EH (cell line): ENCODE results near the gene FGF1.

Experiments used
- DNase-seq: peaks from one replicate; pipeline ENCODE4 v3.0.0-alpha.2; 2015; ENCODE audit warnings: low read depth

The FGF1 gene

GRCh38 chr5:142611154-142611553, 74.7 kb downstream of the FGF1 start:
- peak; percentile 68 for DNase-seq

- DNase-seq: no peak
Observed at GRCh38 chr5:142610176-142611001, 75.5 kb downstream of the FGF1 start.

GRCh38 chr5:142609142-142609541, 76.7 kb downstream of the FGF1 start:
- no peak for DNase-seq

GRCh38 chr5:142608081-142608480, 77.8 kb downstream of the FGF1 start:
- no peak for DNase-seq

GRCh38 chr5:142605611-142606010, 80.3 kb downstream of the FGF1 start:
- DNase-seq: no peak

- no peak for DNase-seq
Observed at GRCh38 chr5:142602720-142603245, 83.1 kb downstream of the FGF1 start.

GRCh38 chr5:142601432-142601831, 84.5 kb downstream of the FGF1 start:
- peak; percentile 23 for DNase-seq

GRCh38 chr5:142600611-142601358, 85.1 kb downstream of the FGF1 start:
- DNase-seq: peak; percentile 94

- peak; percentile 57 for DNase-seq
Observed at GRCh38 chr5:142600092-142600491, 85.8 kb downstream of the FGF1 start.

- no peak for DNase-seq
Observed at GRCh38 chr5:142598338-142598700, 87.6 kb downstream of the FGF1 start.

- peak; percentile 83 for DNase-seq
Observed at GRCh38 chr5:142597546-142598337, 88.1 kb downstream of the FGF1 start.

GRCh38 chr5:142597025-142597424, 88.9 kb downstream of the FGF1 start:
- no peak for DNase-seq

GRCh38 chr5:142592365-142592764, 93.5 kb downstream of the FGF1 start:
- no peak for DNase-seq

- DNase-seq: peak; percentile 64
Observed at GRCh38 chr5:142590451-142591231, 95.2 kb downstream of the FGF1 start.

- no peak for DNase-seq
Observed at GRCh38 chr5:142589720-142590119, 96.2 kb downstream of the FGF1 start.

- peak; percentile 62 for DNase-seq
Observed at GRCh38 chr5:142587354-142587965, 98.4 kb downstream of the FGF1 start.

GRCh38 chr5:142586552-142586951, 99.3 kb downstream of the FGF1 start:
- DNase-seq: no peak

- no peak for DNase-seq
Observed at GRCh38 chr5:142585451-142585850, 100.4 kb downstream of the FGF1 start.

- DNase-seq: peak; percentile 59
Observed at GRCh38 chr5:142584891-142585290, 101.0 kb downstream of the FGF1 start.

- DNase-seq: no peak
Observed at GRCh38 chr5:142578161-142578830, 107.6 kb downstream of the FGF1 start.
